ENCODE measurements around the gene TFDP1.
A peak's percentile ranks its signal among the peaks of the same experiment; 100 is the strongest.

The TFDP1 gene

DNA sequence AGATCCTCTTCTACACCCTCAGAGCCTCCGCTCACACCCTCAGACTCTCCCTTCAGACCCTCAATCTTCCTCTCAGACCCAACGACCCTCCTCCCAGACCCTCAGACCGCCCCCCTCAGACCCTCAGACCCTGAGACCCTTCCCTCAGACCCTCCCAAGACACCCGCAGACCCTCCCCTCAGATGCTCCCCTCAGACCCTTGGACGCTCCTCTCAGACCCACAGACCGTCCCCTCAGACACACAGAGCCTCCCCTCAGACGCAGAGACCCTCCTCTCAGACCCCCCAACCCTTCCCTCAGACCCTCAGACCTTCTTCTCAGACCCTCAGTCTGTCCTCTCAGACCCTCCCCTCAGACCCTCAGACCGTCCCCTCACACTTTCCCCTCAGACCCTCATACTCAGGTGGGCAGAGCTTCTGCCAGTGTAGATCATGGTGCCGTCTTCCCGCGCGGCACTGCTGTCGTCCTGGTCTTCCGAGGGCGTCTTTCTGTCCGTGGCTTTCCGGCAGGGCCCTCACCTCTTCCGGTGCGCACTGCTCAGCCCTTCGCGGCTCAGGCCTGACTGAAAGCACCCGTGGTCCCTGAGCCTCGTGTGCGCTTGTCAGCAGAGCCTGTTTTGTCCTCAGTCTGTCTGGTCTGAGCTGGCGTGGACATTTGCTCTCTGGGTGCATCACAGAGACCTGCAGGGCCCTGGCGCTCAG lies 18.9 kb upstream of the TFDP1 start:
- Histone ChIP-seq H3K4me1 (ENCODE audit: insufficient read depth, poor library complexity, severe bottlenecking) (no peaks in the 10 kb centered on the region), H3K9me3 (ENCODE audit: severe bottlenecking) (no peaks in the 10 kb centered on the region), H3K4me3 (ENCODE audit: severe bottlenecking) (no peak overlapping the region), H3K27me3 (ENCODE audit: insufficient read depth, poor library complexity, severe bottlenecking) (peaks cover 6% of the 10 kb centered on the region), H3K36me3 (ENCODE audit: low read depth) (no peaks in the 10 kb centered on the region), H3K27ac (ENCODE audit: poor library complexity, severe bottlenecking) (no peak overlapping the region)
- DNase-seq (ENCODE audit: low spot score): peak; percentile 29
- no peak for ATAC-seq (ENCODE audit: low read depth)
- TF ChIP-seq, protein P1, sequence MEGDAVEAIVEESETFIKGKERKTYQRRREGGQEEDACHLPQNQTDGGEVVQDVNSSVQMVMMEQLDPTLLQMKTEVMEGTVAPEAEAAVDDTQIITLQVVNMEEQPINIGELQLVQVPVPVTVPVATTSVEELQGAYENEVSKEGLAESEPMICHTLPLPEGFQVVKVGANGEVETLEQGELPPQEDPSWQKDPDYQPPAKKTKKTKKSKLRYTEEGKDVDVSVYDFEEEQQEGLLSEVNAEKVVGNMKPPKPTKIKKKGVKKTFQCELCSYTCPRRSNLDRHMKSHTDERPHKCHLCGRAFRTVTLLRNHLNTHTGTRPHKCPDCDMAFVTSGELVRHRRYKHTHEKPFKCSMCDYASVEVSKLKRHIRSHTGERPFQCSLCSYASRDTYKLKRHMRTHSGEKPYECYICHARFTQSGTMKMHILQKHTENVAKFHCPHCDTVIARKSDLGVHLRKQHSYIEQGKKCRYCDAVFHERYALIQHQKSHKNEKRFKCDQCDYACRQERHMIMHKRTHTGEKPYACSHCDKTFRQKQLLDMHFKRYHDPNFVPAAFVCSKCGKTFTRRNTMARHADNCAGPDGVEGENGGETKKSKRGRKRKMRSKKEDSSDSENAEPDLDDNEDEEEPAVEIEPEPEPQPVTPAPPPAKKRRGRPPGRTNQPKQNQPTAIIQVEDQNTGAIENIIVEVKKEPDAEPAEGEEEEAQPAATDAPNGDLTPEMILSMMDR (IDR thresholded peaks at IDR 0.05; ENCODE audit: poor library complexity, severe bottlenecking): no peak

DNA sequence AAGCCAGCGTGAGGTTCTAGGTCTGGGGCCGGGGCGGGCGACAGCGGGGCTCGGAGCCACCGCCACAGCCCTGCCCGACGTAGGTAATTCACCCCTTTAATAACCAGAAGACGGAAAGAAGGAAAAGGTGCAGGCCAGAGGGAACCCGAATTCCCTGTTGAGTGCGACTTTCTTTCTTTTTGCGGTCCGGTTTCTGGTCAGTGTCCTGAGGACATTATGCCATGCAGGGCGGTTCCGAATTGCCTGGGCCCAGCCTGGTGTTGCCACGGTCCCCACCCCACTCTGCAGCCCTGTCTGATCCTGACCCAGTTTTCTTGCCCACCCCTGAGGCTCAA lies 18.4 kb upstream of the TFDP1 start:
- no peaks in the 10 kb centered on the region for H3K36me3 ChIP-seq (ENCODE audit: low read depth)
- no peaks in the 10 kb centered on the region for H3K9me3 ChIP-seq (ENCODE audit: severe bottlenecking)
- H3K27me3 ChIP-seq (ENCODE audit: insufficient read depth, poor library complexity, severe bottlenecking): peaks cover 6% of the 10 kb centered on the region
- TF ChIP-seq, protein P1 (IDR thresholded peaks at IDR 0.05; ENCODE audit: poor library complexity, severe bottlenecking): no peak
- no peak overlapping the region for H3K27ac ChIP-seq (ENCODE audit: poor library complexity, severe bottlenecking)
- no peak for ATAC-seq (ENCODE audit: low read depth)
- H3K4me1 ChIP-seq (ENCODE audit: insufficient read depth, poor library complexity, severe bottlenecking): no peaks in the 10 kb centered on the region
- DNase-seq (ENCODE audit: low spot score): peak; percentile 28
- H3K4me3 ChIP-seq (ENCODE audit: severe bottlenecking): no peak overlapping the region

DNA sequence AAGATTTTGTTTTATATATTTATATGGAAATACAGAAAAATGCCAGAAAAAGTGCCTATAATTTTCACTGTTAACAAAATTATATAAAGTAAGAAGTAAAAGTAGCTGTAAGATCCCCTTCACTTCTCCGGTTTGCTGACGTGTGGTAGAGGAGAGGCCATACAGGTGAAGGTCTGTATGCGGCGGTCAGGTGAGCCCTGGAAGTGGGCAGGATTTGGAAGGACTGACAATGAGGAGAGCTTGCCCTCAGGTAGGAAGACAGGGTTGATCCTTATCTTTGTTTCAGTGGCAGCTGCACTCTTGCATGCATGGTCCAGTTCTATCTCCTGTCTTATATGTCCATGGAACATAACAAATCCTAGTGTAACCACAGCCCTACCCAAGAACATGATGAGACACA lies 16.9 kb upstream of the TFDP1 start:
- peaks cover 6% of the 10 kb centered on the region for H3K27me3 ChIP-seq (ENCODE audit: insufficient read depth, poor library complexity, severe bottlenecking)
- no peak for ATAC-seq (ENCODE audit: low read depth)
- TF ChIP-seq, protein P1 (IDR thresholded peaks at IDR 0.05; ENCODE audit: poor library complexity, severe bottlenecking): no peak
- H3K4me1 ChIP-seq (ENCODE audit: insufficient read depth, poor library complexity, severe bottlenecking): no peaks in the 10 kb centered on the region
- no peaks in the 10 kb centered on the region for H3K9me3 ChIP-seq (ENCODE audit: severe bottlenecking)
- DNase-seq (ENCODE audit: low spot score): no peak
- no peaks in the 10 kb centered on the region for H3K36me3 ChIP-seq (ENCODE audit: low read depth)
- H3K27ac ChIP-seq (ENCODE audit: poor library complexity, severe bottlenecking): no peak overlapping the region
- no peak overlapping the region for H3K4me3 ChIP-seq (ENCODE audit: severe bottlenecking)

DNA sequence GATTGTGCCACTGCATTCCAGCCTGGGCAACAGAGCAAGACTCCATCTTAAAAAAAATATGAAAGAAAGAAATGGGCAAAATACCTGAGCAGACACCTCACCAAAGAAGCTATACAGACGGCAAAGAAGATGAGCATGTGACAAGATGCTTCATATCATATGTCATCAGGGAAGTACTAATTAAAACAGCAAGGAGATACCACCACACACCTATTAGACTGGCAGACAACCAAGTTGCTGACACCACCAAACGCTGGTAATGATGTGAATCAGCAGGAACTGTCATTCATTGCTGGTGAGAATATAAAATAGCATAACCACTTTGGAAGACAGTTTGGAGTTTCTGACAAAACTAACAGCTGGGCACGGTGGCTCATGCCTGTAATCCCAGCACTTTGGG lies 11.5 kb upstream of the TFDP1 start:
- TF ChIP-seq, protein P1 (IDR thresholded peaks at IDR 0.05; ENCODE audit: poor library complexity, severe bottlenecking): no peak
- ATAC-seq (ENCODE audit: low read depth) (no peak), DNase-seq (ENCODE audit: low spot score) (no peak)
- no peak overlapping the region for H3K27ac ChIP-seq (ENCODE audit: poor library complexity, severe bottlenecking)
- peaks cover 4% of the 10 kb centered on the region for H3K9me3 ChIP-seq (ENCODE audit: severe bottlenecking)
- H3K27me3 ChIP-seq (ENCODE audit: insufficient read depth, poor library complexity, severe bottlenecking): peaks cover 6% of the 10 kb centered on the region
- H3K4me3 ChIP-seq (ENCODE audit: severe bottlenecking): no peak overlapping the region
- H3K4me1 ChIP-seq (ENCODE audit: insufficient read depth, poor library complexity, severe bottlenecking): no peaks in the 10 kb centered on the region
- H3K36me3 ChIP-seq (ENCODE audit: low read depth): no peaks in the 10 kb centered on the region

DNA sequence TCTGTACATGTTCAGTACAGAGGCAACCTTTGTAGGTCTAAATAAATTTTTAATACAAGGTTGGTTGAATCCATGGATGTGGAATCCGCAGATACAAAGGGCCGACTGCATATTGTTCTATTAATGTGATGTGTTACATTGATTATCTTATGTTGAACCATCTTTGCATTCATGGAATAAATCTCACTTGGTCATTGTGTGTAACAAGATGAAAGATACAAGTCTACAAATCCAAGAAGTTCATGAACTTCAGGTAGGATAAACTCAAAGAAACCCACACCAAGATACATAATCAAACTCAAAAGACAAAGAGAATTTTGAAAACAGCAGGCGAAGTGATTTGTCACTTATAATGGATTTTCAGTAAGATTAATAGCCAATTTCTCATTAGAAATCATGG lies 8.0 kb upstream of the TFDP1 start:
- no peak overlapping the region for H3K27ac ChIP-seq (ENCODE audit: poor library complexity, severe bottlenecking)
- ATAC-seq (ENCODE audit: low read depth): no peak
- DNase-seq (ENCODE audit: low spot score): no peak
- no peaks in the 10 kb centered on the region for H3K36me3 ChIP-seq (ENCODE audit: low read depth)
- no peak overlapping the region for H3K4me3 ChIP-seq (ENCODE audit: severe bottlenecking)
- peaks cover 4% of the 10 kb centered on the region for H3K9me3 ChIP-seq (ENCODE audit: severe bottlenecking)
- no peaks in the 10 kb centered on the region for H3K27me3 ChIP-seq (ENCODE audit: insufficient read depth, poor library complexity, severe bottlenecking)
- TF ChIP-seq, protein P1 (IDR thresholded peaks at IDR 0.05; ENCODE audit: poor library complexity, severe bottlenecking): no peak
- H3K4me1 ChIP-seq (ENCODE audit: insufficient read depth, poor library complexity, severe bottlenecking): no peaks in the 10 kb centered on the region

All from RWPE2 (cell line).